ENCODE measurements around the gene BSG.
"Not testable (repeated sequence)": the region's sequence is repeated elsewhere in the genome, so short reads cannot be mapped to it uniquely, and the experiment has no call there.

BSG gene

GRCh38 chr19:620166-620862, 47.9 kb downstream of the BSG start:
- no peak for DNase-seq (ENCODE audit: low spot score)

DNA sequence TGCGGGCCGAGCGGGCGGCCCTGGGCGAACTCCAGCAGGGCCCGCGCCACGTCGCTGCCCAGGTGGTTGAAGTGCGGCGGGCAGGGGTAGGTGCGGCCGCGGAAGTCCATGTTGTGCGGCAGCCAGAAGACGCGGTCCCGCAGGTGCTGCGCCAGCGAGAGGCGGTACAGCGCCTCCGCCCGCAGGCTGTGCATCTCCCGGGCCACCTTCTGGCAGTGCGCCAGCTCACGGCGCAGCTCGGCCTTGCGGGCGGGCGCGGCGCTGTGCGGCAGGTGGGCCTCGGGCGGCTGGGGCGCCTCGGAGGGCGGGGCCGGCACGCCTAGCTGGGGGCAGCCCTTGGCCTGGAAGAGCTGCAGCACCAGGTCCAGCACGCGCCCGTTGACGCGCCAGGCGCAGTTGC, 48.8 kb downstream of the BSG start:
- not testable (repeated sequence) for DNase-seq (ENCODE audit: low spot score)

DNA sequence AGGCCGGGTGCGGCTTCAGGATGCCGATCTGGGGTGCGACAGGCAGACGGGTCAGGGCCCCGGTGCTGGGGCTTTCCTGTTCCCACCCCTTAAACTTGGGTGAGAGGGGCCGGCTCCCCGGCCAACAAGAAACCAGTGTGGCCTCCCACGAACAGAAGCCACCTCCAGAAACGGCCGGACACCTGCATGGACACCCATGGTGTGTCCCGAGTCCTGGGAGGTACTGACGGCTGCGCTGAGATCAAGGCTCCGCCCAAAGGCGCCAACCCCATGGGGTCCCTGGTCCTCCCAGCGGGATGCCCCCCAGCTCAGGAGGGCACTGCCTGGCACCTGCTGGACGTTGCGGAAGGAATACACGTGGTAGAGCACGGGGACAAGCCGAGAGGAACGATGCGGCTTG, 49.4 kb downstream of the BSG start:
- no peak for DNase-seq (ENCODE audit: low spot score)

GRCh38 chr19:622666-623065, 50.3 kb downstream of the BSG start:
- DNase-seq (ENCODE audit: low spot score) = no peak

DNA sequence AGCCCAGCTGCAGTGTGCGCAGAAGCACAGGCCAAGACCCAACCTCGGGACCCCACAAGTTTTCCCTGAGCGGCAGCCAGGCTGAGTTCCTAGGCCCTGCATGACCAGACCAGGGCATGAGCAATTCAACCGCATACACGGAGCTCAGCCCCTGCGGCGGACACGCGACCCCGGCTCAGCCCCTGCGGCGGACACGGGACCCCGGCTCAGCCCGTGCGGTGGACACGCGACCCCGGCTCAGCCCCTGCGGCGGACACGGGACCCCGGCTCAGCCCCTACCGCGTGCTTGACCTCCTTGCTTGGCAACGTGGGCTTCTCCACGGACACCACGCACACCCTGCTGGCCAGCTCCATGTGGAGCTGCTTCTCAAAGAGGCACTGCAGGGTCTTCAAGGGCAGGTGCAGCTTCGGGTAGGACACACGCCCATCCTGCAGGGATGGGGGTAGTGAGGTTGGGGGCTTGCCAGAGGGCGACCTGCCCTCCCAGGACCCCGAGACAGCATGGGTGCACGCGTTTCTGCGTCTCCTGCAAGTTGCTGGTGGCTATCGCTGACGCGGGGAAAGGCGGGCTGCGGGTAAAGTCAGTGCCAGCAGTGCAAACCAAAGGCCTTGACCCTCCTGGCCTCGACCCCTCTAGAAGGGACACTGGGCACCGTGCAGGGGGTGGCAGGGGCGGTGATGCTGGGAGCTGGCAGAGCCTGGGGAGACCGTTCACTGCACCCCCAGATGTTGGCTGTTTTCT, 51.0 kb downstream of the BSG start:
- no peak for DNase-seq (ENCODE audit: low spot score)

- DNase-seq (ENCODE audit: low spot score) = no peak
Observed at GRCh38 chr19:623974-624373, 51.6 kb downstream of the BSG start.

GRCh38 chr19:624433-625109, 52.2 kb downstream of the BSG start:
- no peak for DNase-seq (ENCODE audit: low spot score)

DNA sequence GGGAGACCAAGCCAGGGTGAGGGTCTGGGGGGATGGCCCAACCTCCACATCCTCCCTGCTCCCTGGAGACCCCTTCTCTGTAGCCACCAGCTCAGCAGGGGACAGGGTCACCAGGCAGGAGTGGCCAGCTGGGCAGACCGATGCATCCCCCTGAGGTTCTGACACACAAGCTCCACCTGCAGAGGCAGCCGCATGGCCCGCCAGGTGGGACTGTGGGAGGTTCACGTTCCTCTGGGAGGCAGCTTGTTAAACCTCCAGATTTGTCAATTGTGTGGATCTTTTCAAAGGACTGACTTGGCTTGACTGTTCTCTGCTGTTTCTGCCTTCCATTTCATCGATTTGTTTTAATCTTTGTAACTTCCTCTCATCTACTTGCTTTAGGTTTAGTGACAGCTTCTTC, 52.9 kb downstream of the BSG start:
- DNase-seq (ENCODE audit: low spot score) = no peak

GRCh38 chr19:626566-626965, 54.2 kb downstream of the BSG start:
- DNase-seq (ENCODE audit: low spot score) = not testable (repeated sequence)

DNA sequence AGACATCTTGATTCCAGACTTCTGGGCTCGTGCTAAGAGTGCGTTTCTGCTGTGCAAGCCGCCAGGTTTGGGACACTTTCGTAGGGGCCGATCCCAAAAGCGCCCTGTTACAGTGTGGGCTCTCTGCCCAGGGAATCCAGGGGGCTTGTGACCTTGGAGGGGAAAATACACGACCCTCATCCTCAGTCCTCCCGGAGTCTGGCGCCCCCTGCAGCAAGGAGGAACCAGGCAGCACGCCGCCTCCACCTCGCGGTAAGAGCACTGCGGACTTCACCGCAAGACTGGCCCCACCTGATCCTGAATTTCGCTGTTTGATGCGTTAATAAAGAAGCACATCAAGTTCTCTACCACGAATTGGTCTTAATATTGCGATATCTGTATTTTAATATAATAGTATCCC, 55.8 kb downstream of the BSG start:
- DNase-seq (ENCODE audit: low spot score) = no peak

GRCh38 chr19:629515-629914, 57.1 kb downstream of the BSG start:
- not testable (repeated sequence) for DNase-seq (ENCODE audit: low spot score)

GRCh38 chr19:629961-630714, 57.7 kb downstream of the BSG start:
- no peak for DNase-seq (ENCODE audit: low spot score)

DNA sequence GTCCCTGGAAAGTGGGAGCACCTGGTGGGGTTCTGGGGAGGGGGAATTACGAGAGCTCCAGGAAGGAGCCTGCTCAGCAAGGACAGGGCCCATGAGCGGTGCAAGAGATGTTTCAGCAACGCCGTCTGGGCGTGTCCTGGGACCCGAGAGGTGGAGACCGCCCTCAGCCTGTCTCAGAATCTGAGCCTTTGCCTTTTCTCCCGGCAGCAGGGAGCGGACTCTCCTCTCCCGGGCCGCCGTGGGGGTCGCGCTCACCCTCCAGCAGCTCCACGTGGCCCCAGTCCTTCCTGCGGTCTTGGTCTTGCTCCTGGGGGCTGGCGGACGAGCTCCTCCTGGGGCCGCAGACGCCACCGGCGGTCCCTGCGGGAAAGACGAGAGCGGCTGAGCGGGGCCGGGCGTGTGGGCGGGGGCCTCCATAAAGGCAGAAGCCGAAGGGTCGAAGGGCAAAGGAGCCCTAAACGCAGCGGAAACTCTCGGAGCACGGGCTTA, 60.2 kb downstream of the BSG start:
- peak; percentile 58 for DNase-seq (ENCODE audit: low spot score)
